ENCODE measurements around the gene ROBO1. TPM values are rescaled to one million over a fixed set of nuclear protein-coding genes. Genes with fewer than 3 reads are reported as not detected.

ROBO1 gene
- total RNA-seq, 1 donor from 2014 or later = 7.1 TPM

GRCh38 chr3:79729096-79729495, 38.7 kb downstream of the ROBO1 start:
- Histone ChIP-seq H3K9me3 (replicated peaks) (no peaks in the 10 kb centered on the region), H3K4me1 (no peaks in the 10 kb centered on the region), H3K36me3 (no peaks in the 10 kb centered on the region), H3K27me3 (ENCODE audit: low read depth) (no peaks in the 10 kb centered on the region), H3K27ac (replicated peaks) (no peak overlapping the region), H3K4me3 (no peak overlapping the region)
- intact Hi-C loops (cut with micrococcal nuclease) = no loop called here
- no peak for DNase-seq
- TF ChIP-seq CTCF (IDR thresholded peaks at IDR 0.05; ENCODE audit: borderline replicate concordance) = no peak

- no peak overlapping the region for H3K4me3 ChIP-seq
- H3K27me3 ChIP-seq (ENCODE audit: low read depth) = no peaks in the 10 kb centered on the region
- H3K27ac ChIP-seq (replicated peaks) = no peak overlapping the region
- H3K4me1 ChIP-seq = no peaks in the 10 kb centered on the region
- intact Hi-C loops (cut with micrococcal nuclease) = no loop called here
- no peak for TF ChIP-seq CTCF (IDR thresholded peaks at IDR 0.05; ENCODE audit: borderline replicate concordance)
- no peaks in the 10 kb centered on the region for H3K9me3 ChIP-seq (replicated peaks)
- H3K36me3 ChIP-seq = no peaks in the 10 kb centered on the region
- DNase-seq = no peak
These were observed 41.0 kb downstream of the ROBO1 start for GRCh38 chr3:79726786-79727185.

GRCh38 chr3:79724206-79724605, 43.6 kb downstream of the ROBO1 start:
- DNase-seq = no peak
- Histone ChIP-seq H3K27me3 (ENCODE audit: low read depth) (no peaks in the 10 kb centered on the region), H3K27ac (replicated peaks) (no peak overlapping the region), H3K9me3 (replicated peaks) (no peaks in the 10 kb centered on the region), H3K4me1 (no peaks in the 10 kb centered on the region), H3K4me3 (no peak overlapping the region), H3K36me3 (no peaks in the 10 kb centered on the region)
- intact Hi-C loops (cut with micrococcal nuclease) = no loop called here
- TF ChIP-seq CTCF (IDR thresholded peaks at IDR 0.05; ENCODE audit: borderline replicate concordance) = no peak

- no peak for DNase-seq
- intact Hi-C loops (cut with micrococcal nuclease) = no loop called here
These were observed 77.7 kb downstream of the ROBO1 start for GRCh38 chr3:79690072-79690471.

GRCh38 chr3:79685108-79685507, 82.7 kb downstream of the ROBO1 start:
- Histone ChIP-seq H3K4me3 (no peak overlapping the region), H3K9me3 (replicated peaks) (peaks cover 11% of the 10 kb centered on the region), H3K27ac (replicated peaks) (no peak overlapping the region), H3K36me3 (no peaks in the 10 kb centered on the region), H3K4me1 (no peaks in the 10 kb centered on the region), H3K27me3 (ENCODE audit: low read depth) (no peaks in the 10 kb centered on the region)
- TF ChIP-seq CTCF (IDR thresholded peaks at IDR 0.05; ENCODE audit: borderline replicate concordance) = no peak
- intact Hi-C loops (cut with micrococcal nuclease) = no loop called here
- no peak for DNase-seq

More at GRCh38 chr3:79690072-79690471, 77.7 kb downstream of the ROBO1 start:
- no peak overlapping the region for H3K4me3 ChIP-seq
- H3K27me3 ChIP-seq (ENCODE audit: low read depth) = no peaks in the 10 kb centered on the region
- TF ChIP-seq CTCF (IDR thresholded peaks at IDR 0.05; ENCODE audit: borderline replicate concordance) = no peak
- no peaks in the 10 kb centered on the region for H3K36me3 ChIP-seq
- peaks cover 6% of the 10 kb centered on the region for H3K9me3 ChIP-seq (replicated peaks)
- H3K27ac ChIP-seq (replicated peaks) = no peak overlapping the region
- H3K4me1 ChIP-seq = no peaks in the 10 kb centered on the region

- H3K9me3 ChIP-seq (replicated peaks) = peaks cover 11% of the 10 kb centered on the region
- no peak for DNase-seq
- H3K36me3 ChIP-seq = no peaks in the 10 kb centered on the region
- no peak overlapping the region for H3K27ac ChIP-seq (replicated peaks)
- intact Hi-C loops (cut with micrococcal nuclease) = no loop called here
- no peaks in the 10 kb centered on the region for H3K27me3 ChIP-seq (ENCODE audit: low read depth)
- no peak for TF ChIP-seq CTCF (IDR thresholded peaks at IDR 0.05; ENCODE audit: borderline replicate concordance)
- H3K4me3 ChIP-seq = no peak overlapping the region
- H3K4me1 ChIP-seq = no peaks in the 10 kb centered on the region
These were observed 83.8 kb downstream of the ROBO1 start for GRCh38 chr3:79684041-79684440.

Data from left ventricle myocardium inferior (tissue), 1 donor.